HFFc6 (cell line): ENCODE measurements around the gene ARHGEF7. TPM values are rescaled to one million over a fixed set of nuclear protein-coding genes. Genes with fewer than 3 reads are reported as not detected.
A peak's percentile ranks its signal among the peaks of the same experiment; 100 is the strongest.

Experiments
- DNase-seq: peaks from one replicate; pipeline ENCODE4 v3.0.0-alpha.2; 2018
- H3K27ac Mint-ChIP-seq: 2 replicates; pipeline ENCODE4 v1.8.0; 2020; ENCODE audit warnings: mild to moderate bottlenecking, mixed read lengths
- H3K27me3 Mint-ChIP-seq: 2 replicates; pipeline ENCODE4 v1.8.0; 2021; ENCODE audit warnings: mild to moderate bottlenecking, moderate library complexity, mixed read lengths; ENCODE audit not compliant: insufficient read depth
- H3K36me3 Mint-ChIP-seq: 2 replicates; pipeline ENCODE4 v1.8.0; 2021; ENCODE audit warnings: low read depth, mixed read lengths
- H3K4me1 Mint-ChIP-seq: 2 replicates; pipeline ENCODE4 v1.8.0; 2020; ENCODE audit warnings: low read depth, mixed read lengths
- H3K4me3 Mint-ChIP-seq: 2 replicates; pipeline ENCODE4 v1.8.0; 2020; ENCODE audit warnings: mild to moderate bottlenecking, moderate library complexity, mixed read lengths
- H3K9me3 Mint-ChIP-seq: 2 replicates; pipeline ENCODE4 v1.8.0; 2020; ENCODE audit warnings: mild to moderate bottlenecking, mixed read lengths
- total RNA-seq, 6 experiments: library from RNA; stranded (reverse); fragmentation: NEBNext Ultra II Directional; extraction: Animal tissue kit (Norgen Biotek cat#: 25700); gene quantifications; 2 replicates in 1 of 6; 3 replicates in 5 of 6; pipeline ENCODE4 v1.2.3, GENCODE V29; 2021
- TF ChIP-seq, protein P1 (sequence below): fragments of 200-600 bp; sonication (generic); IDR thresholded peaks from 2 replicates; pipeline ENCODE4 v1.5.0; 2021; ENCODE audit warnings: antibody characterized with exemption, mild to moderate bottlenecking

Gene ARHGEF7
- total RNA-seq, 6 experiments from 2014 or later, result 32.3 to 38.1 (median 35.0) TPM

DNA sequence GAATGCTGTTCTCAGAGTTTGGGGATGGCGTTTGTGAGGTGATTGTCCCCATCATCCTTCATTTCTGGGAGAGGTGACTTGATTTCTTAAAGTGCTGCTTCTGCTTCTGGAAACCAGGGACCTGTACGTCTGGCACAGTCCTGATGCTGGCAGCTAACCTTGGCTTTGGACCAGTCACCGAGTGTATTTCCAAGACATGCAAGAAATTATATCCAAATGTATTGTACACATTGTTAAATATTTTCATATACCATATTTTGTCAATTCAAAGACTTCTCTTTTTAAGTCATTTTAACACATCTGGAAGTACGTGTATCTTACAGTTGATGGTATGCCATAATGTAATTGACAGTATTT is 97.4 kb downstream of the ARHGEF7 start:
- Mint-ChIP-seq H3K27me3 (peaks cover 2% of the 10 kb centered on the region; the same call in 1 of the 2 replicates), H3K9me3 (no peaks in the 10 kb centered on the region), H3K4me1 (peaks cover 50% of the 10 kb centered on the region), H3K36me3 (peaks cover 11% of the 10 kb centered on the region), H3K27ac (no peak overlapping the region), H3K4me3 (no peak overlapping the region)
- DNase-seq, result no peak
- TF ChIP-seq, protein P1, sequence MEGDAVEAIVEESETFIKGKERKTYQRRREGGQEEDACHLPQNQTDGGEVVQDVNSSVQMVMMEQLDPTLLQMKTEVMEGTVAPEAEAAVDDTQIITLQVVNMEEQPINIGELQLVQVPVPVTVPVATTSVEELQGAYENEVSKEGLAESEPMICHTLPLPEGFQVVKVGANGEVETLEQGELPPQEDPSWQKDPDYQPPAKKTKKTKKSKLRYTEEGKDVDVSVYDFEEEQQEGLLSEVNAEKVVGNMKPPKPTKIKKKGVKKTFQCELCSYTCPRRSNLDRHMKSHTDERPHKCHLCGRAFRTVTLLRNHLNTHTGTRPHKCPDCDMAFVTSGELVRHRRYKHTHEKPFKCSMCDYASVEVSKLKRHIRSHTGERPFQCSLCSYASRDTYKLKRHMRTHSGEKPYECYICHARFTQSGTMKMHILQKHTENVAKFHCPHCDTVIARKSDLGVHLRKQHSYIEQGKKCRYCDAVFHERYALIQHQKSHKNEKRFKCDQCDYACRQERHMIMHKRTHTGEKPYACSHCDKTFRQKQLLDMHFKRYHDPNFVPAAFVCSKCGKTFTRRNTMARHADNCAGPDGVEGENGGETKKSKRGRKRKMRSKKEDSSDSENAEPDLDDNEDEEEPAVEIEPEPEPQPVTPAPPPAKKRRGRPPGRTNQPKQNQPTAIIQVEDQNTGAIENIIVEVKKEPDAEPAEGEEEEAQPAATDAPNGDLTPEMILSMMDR, result no peak

DNA sequence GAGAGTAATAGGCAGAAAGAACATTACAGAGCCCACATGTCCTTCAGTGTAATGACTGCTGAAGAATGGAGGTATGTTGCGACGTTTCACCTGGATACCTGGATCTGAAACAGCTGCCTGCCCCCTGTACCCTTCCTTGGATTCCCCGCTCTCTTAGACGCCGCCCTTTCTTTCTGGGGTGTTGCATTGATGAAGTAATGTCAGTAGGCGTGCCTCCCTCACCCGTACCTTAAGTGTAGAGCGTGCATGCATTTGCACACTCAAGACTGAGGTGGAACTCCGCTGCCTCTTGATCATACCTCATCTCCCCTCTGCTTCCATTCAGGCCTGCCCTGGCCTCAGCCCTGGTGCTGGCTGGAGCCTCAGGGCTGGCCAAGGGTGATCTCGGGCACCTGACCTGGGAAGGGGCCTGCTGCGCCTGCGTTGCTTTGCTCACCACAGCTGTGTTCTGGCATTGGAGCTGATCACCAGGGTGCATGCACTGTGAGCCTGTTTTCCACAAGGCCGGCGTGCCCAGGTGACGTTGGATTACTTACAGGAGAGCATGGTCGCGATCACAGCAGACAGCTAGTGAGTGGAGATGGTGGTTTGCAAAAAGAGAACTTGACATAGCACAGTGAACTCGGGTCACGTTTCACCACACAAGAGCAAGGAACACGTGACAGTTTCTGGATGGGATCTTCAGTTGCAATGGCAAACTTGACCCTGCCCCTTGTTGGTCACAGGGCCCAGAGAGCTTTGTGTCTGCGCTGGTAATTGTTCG is 99.0 kb downstream of the ARHGEF7 start:
- Mint-ChIP-seq H3K27ac (no peak overlapping the region), H3K4me1 (peaks cover 52% of the 10 kb centered on the region), H3K9me3 (no peaks in the 10 kb centered on the region), H3K4me3 (no peak overlapping the region), H3K36me3 (peaks cover 16% of the 10 kb centered on the region), H3K27me3 (peaks cover 2% of the 10 kb centered on the region; the same call in 1 of the 2 replicates)
- DNase-seq, result no peak
- TF ChIP-seq, protein P1, result no peak

DNA sequence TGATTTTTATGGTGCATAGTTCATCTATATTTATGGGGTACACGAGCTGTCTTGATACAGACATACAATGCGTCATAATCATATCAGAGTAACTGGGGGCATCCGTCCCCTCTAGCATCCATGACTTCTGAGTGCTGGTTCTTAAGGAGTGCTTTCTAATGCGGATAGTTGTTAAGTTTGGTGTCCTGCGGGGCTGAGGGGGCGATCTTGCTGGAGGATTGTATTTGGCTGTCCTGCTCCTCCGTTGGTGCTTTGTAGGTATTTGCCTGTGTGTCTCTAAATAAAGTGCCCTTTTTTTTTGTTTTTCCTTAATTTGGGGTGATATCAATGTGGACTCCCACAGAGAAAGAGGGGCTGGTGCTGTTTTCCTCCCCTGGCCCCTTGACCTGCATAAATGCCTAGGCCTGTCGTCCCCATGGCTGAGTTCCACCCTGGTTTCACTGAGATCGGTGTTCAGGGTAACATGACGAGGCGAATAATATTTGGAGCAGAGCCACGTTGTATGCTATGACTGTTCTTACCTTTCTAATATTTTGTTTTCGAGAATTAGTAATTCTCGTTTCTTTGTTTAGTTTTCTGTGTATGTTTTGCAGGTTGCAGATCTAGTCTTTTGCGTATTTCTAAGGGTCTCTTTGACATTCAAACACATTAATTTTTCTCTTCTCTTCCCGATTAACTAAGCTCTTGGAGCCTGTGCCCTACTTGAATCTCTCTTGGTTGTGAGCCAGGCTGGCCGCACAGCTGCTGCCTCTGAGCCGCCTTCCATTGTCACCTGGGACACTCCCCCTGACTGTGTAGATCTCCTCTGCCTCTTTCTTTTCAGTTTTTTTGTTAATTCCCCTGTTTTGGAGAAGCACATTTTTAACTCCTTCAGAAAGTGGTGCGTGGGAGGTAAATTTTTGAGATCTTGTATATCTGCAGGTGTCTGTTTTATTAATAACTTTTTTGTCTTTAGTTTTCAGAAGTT is 100.3 kb downstream of the ARHGEF7 start:
- H3K27ac Mint-ChIP-seq, result no peak overlapping the region
- DNase-seq, result no peak
- TF ChIP-seq, protein P1, result no peak
- H3K27me3 Mint-ChIP-seq, result peaks cover 2% of the 10 kb centered on the region; the same call in 1 of the 2 replicates
- H3K4me1 Mint-ChIP-seq, result peaks cover 51% of the 10 kb centered on the region
- H3K4me3 Mint-ChIP-seq, result no peak overlapping the region
- no peaks in the 10 kb centered on the region for H3K9me3 Mint-ChIP-seq
- peaks cover 16% of the 10 kb centered on the region for H3K36me3 Mint-ChIP-seq

DNA sequence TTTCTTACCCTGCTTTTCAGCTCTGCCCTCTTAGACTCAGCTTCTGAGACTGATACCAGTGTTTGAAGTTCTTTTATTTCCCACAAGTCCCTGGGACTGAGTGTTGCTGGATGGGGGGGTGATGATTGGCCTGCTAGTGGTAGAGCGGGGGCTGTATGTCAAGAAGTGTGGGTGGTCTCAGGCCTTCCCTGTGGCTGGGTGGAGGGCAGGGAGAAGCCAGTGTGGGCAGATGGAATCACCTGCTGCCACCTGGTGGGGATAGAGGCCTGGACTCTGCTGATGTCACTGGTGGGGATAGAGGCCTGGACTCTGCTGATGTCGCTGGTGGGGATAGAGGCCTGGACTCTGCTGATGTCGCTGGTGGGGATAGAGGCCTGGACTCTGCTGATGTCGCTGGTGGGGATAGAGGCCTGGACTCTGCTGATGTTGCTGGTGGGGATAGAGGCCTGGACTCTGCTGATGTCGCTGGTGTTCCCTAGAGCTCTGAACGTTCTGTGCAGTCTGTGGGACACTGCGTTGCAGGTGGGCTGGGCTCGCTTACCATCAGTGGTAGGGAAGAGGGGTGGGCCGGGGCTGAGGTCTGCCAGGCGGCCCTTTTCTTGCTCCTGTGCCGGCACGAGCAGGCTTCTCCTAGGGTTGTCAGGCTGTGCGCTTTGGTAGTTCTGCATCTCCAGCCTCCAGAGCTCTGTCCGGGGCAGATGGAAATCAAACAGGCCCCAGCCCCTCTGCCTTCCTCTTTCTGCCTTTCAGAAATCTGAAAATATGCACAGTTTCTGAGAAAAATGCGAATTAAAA is 101.3 kb downstream of the ARHGEF7 start:
- Mint-ChIP-seq H3K27ac (peak overlapping the region; percentile 54), H3K36me3 (peaks cover 15% of the 10 kb centered on the region), H3K9me3 (no peaks in the 10 kb centered on the region), H3K4me1 (peaks cover 41% of the 10 kb centered on the region), H3K4me3 (no peak overlapping the region), H3K27me3 (peaks cover 2% of the 10 kb centered on the region; the same call in 1 of the 2 replicates)
- no peak for DNase-seq
- TF ChIP-seq, protein P1, result peak; percentile 73

DNA sequence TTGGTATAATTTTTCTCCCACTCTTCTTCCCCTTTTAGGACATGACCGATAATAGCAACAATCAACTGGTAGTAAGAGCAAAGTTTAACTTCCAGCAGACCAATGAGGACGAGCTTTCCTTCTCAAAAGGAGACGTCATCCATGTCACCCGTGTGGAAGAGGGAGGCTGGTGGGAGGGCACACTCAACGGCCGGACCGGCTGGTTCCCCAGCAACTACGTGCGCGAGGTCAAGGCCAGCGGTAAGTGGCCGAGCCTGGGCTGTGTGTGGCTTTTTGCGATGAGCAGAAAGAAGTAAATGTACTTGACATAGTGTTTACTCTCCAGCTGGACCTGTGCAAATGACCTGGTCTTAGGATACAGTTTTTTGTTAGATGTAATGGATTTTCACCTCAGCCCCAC is 102.5 kb downstream of the ARHGEF7 start:
- no peak for DNase-seq
- TF ChIP-seq, protein P1, result no peak
- peak overlapping the region; percentile 60; the same call in 1 of the 2 replicates for H3K27ac Mint-ChIP-seq
- H3K9me3 Mint-ChIP-seq, result no peaks in the 10 kb centered on the region
- no peaks in the 10 kb centered on the region for H3K27me3 Mint-ChIP-seq
- H3K36me3 Mint-ChIP-seq, result 0 out of 2 replicates have a peak, but pooled peaks cover 8% of the 10 kb centered on the region
- H3K4me3 Mint-ChIP-seq, result no peak overlapping the region
- peaks cover 28% of the 10 kb centered on the region for H3K4me1 Mint-ChIP-seq
